HepG2 (cell line): ENCODE data around the gene PLD1. TPM values are rescaled to one million over a fixed set of nuclear protein-coding genes. Genes with fewer than 3 reads are reported as not detected.
A peak's percentile ranks its signal among the peaks of the same experiment; 100 is the strongest.

Source experiments
- AGO2 ChIP-seq: fragments of 200-400 bp; formaldehyde crosslinking; optimal IDR thresholded peaks from 2 replicates; pipeline ENCODE3; 2017; ENCODE audit warnings: mild to moderate bottlenecking, low read depth, low read length, moderate library complexity
- ELF1 ChIP-seq: sonication (generic); formaldehyde crosslinking; IDR thresholded peaks from 2 replicates; pipeline ENCODE4 v1.4.0; 2020; ENCODE audit warnings: missing genetic modification reagents
- ELF4 ChIP-seq: sonication (generic); formaldehyde crosslinking; IDR thresholded peaks from 2 replicates; pipeline ENCODE4 v1.5.0; 2020; ENCODE audit warnings: missing genetic modification reagents, mild to moderate bottlenecking, moderate library complexity, borderline replicate concordance
- FOSL2 ChIP-seq: sonication (generic); formaldehyde crosslinking; IDR thresholded peaks from 2 replicates; pipeline ENCODE4 v1.4.0; 2020; ENCODE audit warnings: missing genetic modification reagents
- HCFC1 ChIP-seq: fragments of 150-350 bp; IDR thresholded peaks from 2 replicates; pipeline ENCODE4 v1.6.1; 2014; ENCODE audit warnings: low read depth, low read length
- IKZF4 ChIP-seq: sonication (generic); formaldehyde crosslinking; IDR thresholded peaks from 2 replicates; pipeline ENCODE4 v1.5.1; 2020; ENCODE audit warnings: borderline replicate concordance, mild to moderate bottlenecking, low read depth, missing genetic modification reagents; ENCODE audit errors: not compliant biosample characterization
- KDM6A ChIP-seq: IDR thresholded peaks from 2 replicates; pipeline ENCODE4 v1.6.1; 2016; ENCODE audit warnings: low read depth
- NBN ChIP-seq: fragments of 450-650 bp; conservative IDR thresholded peaks from 2 replicates; pipeline ENCODE4 v1.6.1; 2017
- RBM22 ChIP-seq: fragments of 200-400 bp; formaldehyde crosslinking; optimal IDR thresholded peaks from 2 replicates; pipeline ENCODE3; 2017; ENCODE audit warnings: mild to moderate bottlenecking, low read length, moderate library complexity
- SCMH1 ChIP-seq: sonication (generic); formaldehyde crosslinking; IDR thresholded peaks from 2 replicates; pipeline ENCODE4 v1.9.0; 2021; ENCODE audit warnings: missing genetic modification reagents, mild to moderate bottlenecking, borderline replicate concordance
- SMARCC2 ChIP-seq: fragments of 450-650 bp; IDR thresholded peaks from 2 replicates; pipeline ENCODE4 v1.6.1; 2017; ENCODE audit warnings: antibody characterized with exemption, mild to moderate bottlenecking
- TOPORS ChIP-seq: sonication (generic); formaldehyde crosslinking; IDR thresholded peaks from 2 replicates; pipeline ENCODE4 v1.8.0; 2023; ENCODE audit warnings: mild to moderate bottlenecking, missing genetic modification reagents
- WIZ ChIP-seq: sonication (generic); formaldehyde crosslinking; IDR thresholded peaks from 2 replicates; pipeline ENCODE4 v1.5.1; 2020; ENCODE audit warnings: mild to moderate bottlenecking, missing genetic modification reagents
- ZNF326 ChIP-seq: sonication (generic); formaldehyde crosslinking; IDR thresholded peaks from 2 replicates; pipeline ENCODE4 v1.4.0; 2020; ENCODE audit warnings: missing genetic modification reagents, borderline replicate concordance
- ZNF382 ChIP-seq: sonication (generic); formaldehyde crosslinking; IDR thresholded peaks from 2 replicates; pipeline ENCODE4 v1.5.0; 2020; ENCODE audit warnings: missing genetic modification reagents, mild to moderate bottlenecking, borderline replicate concordance
- ZNF598 ChIP-seq: sonication (generic); formaldehyde crosslinking; IDR thresholded peaks from 2 replicates; pipeline ENCODE4 v1.5.1; 2020; ENCODE audit warnings: mild to moderate bottlenecking, missing genetic modification reagents, borderline replicate concordance
- ZNF652 ChIP-seq: IDR thresholded peaks from 2 replicates; pipeline ENCODE4 v1.6.1; 2016; ENCODE audit warnings: low read depth, borderline replicate concordance
- polyA plus RNA-seq, 8 experiments: library from polyadenylated mRNA; depleted of rRNA in 3 of 8; stranded (reverse) in 7 of 8; unstranded in 1 of 8; fragments of >200 nt; fragmentation: Illumina TruSeq in 4 of 8; extraction: Trizol in 4 of 8; gene quantifications; 2 replicates each; pipeline versions ENCODE4 v1.2.1 to v1.2.3, GENCODE V29; 2011 to 2016; ENCODE audit warnings: low read depth in 4 of 8, missing spikeins in 1 of 8, mixed read lengths in 1 of 8; ENCODE audit not compliant: insufficient read depth in 1 of 8
- total RNA-seq, 5 experiments: library from RNA; depleted of rRNA; stranded (reverse); fragments of >200 nt; fragmentation: Illumina TruSeq; extraction: Trizol; gene quantifications; 2 replicates each; pipeline ENCODE4 v1.2.3, GENCODE V29; 2016; ENCODE audit warnings: low read depth in 1 of 5
- TF ChIP-seq, protein P1 (sequence below): sonication (generic); formaldehyde crosslinking; IDR thresholded peaks from 2 replicates; pipeline ENCODE4 v1.8.0; 2022; ENCODE audit warnings: missing genetic modification reagents, mild to moderate bottlenecking, inconsistent platforms, borderline replicate concordance
- TF ChIP-seq, protein P2 (sequence below): sonication (generic); formaldehyde crosslinking; IDR thresholded peaks from 2 replicates; pipeline ENCODE4 v1.4.0; 2020; ENCODE audit warnings: missing genetic modification reagents
- TF ChIP-seq, protein P3 (sequence below): IDR thresholded peaks from 2 replicates; pipeline ENCODE4 v1.6.1; 2018; ENCODE audit warnings: missing genetic modification reagents, mild to moderate bottlenecking, missing compliant biosample characterization
- TF ChIP-seq, protein P4 (sequence below): sonication (generic); formaldehyde crosslinking; IDR thresholded peaks from 2 replicates; pipeline ENCODE4 v1.8.1; 2023; ENCODE audit warnings: mild to moderate bottlenecking, missing genetic modification reagents, borderline replicate concordance
- TF ChIP-seq, protein P5 (sequence below): IDR thresholded peaks from 2 replicates; pipeline ENCODE4 v1.6.1; 2016; ENCODE audit warnings: missing compliant biosample characterization, missing genetic modification reagents, borderline replicate concordance
- TF ChIP-seq, protein P6 (sequence below): sonication (generic); formaldehyde crosslinking; IDR thresholded peaks from 2 replicates; pipeline ENCODE4 v1.5.1; 2020; ENCODE audit warnings: missing genetic modification reagents, mild to moderate bottlenecking, borderline replicate concordance

Gene PLD1
- total and polyA plus RNA-seq, 2 of the 13 experiments (the other 11 are each of a cell fraction or from before 2014, with no cell fraction given): 27.1 to 59.4 TPM

DNA sequence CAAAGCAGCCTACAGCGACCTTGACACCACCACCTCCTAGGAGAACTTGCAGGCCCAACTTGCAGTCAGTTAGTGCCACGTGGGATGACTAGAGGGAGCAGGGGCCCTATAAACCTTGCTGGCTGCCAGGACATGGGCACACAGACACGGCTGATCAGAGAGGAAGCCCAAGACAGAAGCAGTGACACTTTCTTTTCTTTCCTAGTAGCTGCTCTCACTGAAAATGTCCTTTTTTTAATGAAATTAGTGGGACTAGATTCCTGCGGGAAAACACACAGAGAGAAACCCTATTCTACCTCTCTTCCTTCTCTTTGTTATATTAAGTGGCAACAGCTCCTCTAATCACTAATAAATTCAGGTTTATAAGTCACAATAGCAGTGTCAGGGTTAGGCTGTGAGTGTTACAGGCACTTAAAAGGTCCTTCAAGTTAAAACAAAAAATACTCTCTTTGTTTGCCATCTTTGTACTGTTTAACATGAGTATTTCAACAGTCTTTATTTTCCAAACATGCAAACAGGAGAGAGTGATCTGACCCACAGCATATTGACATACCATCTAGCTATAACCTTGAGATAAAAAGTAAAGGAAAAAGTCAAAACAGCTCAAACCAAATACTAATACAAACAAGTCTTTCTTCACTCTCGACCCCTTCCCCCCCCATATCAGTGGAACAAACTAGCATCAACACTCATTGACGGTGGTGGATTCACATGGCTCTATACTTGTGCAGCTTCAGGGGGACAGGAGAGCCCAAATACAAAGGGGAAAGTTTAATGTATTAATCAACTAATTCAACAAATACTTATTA lies 30.7 kb upstream of the PLD1 start (continued):
- TF ChIP-seq ZNF598 (no peak), IKZF4 (no peak), ELF1 (CRISPR knock-in tag) (no peak), TOPORS (CRISPR knock-in tag) (peak; percentile 60; the same call in 1 of the 2 replicates), ZNF382 (CRISPR knock-in tag) (no peak), KDM6A (CRISPR knock-in tag) (peak; percentile 85; the same call in 1 of the 2 replicates), ZNF652 (CRISPR knock-in tag) (peak; percentile 71; the same call in 1 of the 2 replicates), WIZ (CRISPR knock-in tag) (no peak), AGO2 (no peak), RBM22 (peak; percentile 47), NBN (no peak), SMARCC2 (peak; percentile 18; the same call in 1 of the 2 replicates), HCFC1 (no peak), SCMH1 (CRISPR knock-in tag) (no peak), FOSL2 (CRISPR knock-in tag) (peak; percentile 74), ELF4 (CRISPR knock-in tag) (peak; percentile 76; the same call in 1 of the 2 replicates), ZNF326 (CRISPR knock-in tag) (no peak)
- TF ChIP-seq, protein P1, sequence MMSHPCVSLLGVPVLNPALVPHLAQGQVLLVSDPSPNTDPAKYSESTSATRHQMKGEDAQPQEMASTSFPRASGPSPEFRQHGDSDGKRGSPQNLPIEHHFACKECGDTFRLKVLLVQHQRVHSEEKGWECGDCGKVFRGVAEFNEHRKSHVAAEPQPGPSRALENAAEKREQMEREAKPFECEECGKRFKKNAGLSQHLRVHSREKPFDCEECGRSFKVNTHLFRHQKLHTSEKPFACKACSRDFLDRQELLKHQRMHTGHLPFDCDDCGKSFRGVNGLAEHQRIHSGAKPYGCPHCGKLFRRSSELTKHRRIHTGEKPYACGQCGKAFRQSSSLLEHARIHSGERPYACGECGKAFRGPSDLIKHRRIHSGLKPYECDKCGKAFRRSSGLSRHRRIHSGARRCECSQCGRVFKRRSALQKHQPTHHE (CRISPR knock-in tag): no peak
- TF ChIP-seq, protein P2, sequence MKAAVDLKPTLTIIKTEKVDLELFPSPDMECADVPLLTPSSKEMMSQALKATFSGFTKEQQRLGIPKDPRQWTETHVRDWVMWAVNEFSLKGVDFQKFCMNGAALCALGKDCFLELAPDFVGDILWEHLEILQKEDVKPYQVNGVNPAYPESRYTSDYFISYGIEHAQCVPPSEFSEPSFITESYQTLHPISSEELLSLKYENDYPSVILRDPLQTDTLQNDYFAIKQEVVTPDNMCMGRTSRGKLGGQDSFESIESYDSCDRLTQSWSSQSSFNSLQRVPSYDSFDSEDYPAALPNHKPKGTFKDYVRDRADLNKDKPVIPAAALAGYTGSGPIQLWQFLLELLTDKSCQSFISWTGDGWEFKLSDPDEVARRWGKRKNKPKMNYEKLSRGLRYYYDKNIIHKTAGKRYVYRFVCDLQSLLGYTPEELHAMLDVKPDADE (CRISPR knock-in tag): no peak
- TF ChIP-seq, protein P3, sequence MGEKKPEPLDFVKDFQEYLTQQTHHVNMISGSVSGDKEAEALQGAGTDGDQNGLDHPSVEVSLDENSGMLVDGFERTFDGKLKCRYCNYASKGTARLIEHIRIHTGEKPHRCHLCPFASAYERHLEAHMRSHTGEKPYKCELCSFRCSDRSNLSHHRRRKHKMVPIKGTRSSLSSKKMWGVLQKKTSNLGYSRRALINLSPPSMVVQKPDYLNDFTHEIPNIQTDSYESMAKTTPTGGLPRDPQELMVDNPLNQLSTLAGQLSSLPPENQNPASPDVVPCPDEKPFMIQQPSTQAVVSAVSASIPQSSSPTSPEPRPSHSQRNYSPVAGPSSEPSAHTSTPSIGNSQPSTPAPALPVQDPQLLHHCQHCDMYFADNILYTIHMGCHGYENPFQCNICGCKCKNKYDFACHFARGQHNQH (CRISPR knock-in tag): peak; percentile 54; the same call in 1 of the 2 replicates
- TF ChIP-seq, protein P4, sequence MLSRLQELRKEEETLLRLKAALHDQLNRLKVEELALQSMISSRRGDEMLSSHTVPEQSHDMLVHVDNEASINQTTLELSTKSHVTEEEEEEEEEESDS: no peak
- TF ChIP-seq, protein P5, sequence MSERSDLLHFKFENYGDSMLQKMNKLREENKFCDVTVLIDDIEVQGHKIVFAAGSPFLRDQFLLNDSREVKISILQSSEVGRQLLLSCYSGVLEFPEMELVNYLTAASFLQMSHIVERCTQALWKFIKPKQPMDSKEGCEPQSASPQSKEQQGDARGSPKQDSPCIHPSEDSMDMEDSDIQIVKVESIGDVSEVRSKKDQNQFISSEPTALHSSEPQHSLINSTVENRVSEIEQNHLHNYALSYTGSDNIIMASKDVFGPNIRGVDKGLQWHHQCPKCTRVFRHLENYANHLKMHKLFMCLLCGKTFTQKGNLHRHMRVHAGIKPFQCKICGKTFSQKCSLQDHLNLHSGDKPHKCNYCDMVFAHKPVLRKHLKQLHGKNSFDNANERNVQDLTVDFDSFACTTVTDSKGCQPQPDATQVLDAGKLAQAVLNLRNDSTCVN (CRISPR knock-in tag): no peak
- TF ChIP-seq, protein P6, sequence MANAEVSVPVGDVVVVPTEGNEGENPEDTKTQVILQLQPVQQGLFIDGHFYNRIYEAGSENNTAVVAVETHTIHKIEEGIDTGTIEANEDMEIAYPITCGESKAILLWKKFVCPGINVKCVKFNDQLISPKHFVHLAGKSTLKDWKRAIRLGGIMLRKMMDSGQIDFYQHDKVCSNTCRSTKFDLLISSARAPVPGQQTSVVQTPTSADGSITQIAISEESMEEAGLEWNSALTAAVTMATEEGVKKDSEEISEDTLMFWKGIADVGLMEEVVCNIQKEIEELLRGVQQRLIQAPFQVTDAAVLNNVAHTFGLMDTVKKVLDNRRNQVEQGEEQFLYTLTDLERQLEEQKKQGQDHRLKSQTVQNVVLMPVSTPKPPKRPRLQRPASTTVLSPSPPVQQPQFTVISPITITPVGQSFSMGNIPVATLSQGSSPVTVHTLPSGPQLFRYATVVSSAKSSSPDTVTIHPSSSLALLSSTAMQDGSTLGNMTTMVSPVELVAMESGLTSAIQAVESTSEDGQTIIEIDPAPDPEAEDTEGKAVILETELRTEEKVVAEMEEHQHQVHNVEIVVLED (CRISPR knock-in tag): no peak; the same call in 1 of the 2 replicates
